Measurements from ENCODE around the gene STAU1. TPM values are rescaled to one million over a fixed set of nuclear protein-coding genes. Genes with fewer than 3 reads are reported as not detected.
"Not testable (repeated sequence)": the region's sequence is repeated elsewhere in the genome, so short reads cannot be mapped to it uniquely, and the experiment has no call there.

The STAU1 gene
- total and polyA plus RNA-seq, 3 experiments from 2014 or later: 40.5 to 77.6 (median 76.8) TPM

GRCh38 chr20:49110767-49111694 lies 77.1 kb downstream of the STAU1 start:
- CTCF ChIA-PET: interaction anchor here (1.0 kb wide), 1 partner anchor 9 kb away, joined by 3 read pairs; no protein-coding TSS in a partner anchor

GRCh38 chr20:49106328-49106727 lies 81.8 kb downstream of the STAU1 start:
- POLR2A ChIA-PET: no interaction called here
- no peak overlapping the region for H3K4me3 ChIP-seq (ENCODE audit: low read length)
- no peaks in the 10 kb centered on the region for H3K27me3 Mint-ChIP-seq
- peaks cover 11% of the 10 kb centered on the region for H3K36me3 ChIP-seq (ENCODE audit: insufficient read depth, low read length)
- no peaks in the 10 kb centered on the region for H3K9me3 Mint-ChIP-seq
- peaks cover 0 to 45% (median 13%) of the 10 kb centered on the region in 3 donors for H3K36me3 Mint-ChIP-seq
- H3K27me3 ChIP-seq (ENCODE audit: insufficient read depth, low read length, poor library complexity, severe bottlenecking): no peaks in the 10 kb centered on the region
- CTCF ChIA-PET: no interaction called here
- no peaks in the 10 kb centered on the region for H3K4me1 ChIP-seq (ENCODE audit: insufficient read depth, low read length)
- H3K4me1 Mint-ChIP-seq: peaks cover 4 to 7% (median 5%) of the 10 kb centered on the region in 3 donors
- no peak for DNase-seq
- no peak overlapping the region for H3K27ac Mint-ChIP-seq
- H3K27ac ChIP-seq (ENCODE audit: low read depth, low read length): no peak overlapping the region
- no peaks in the 10 kb centered on the region for H3K9me3 ChIP-seq (ENCODE audit: low read length)
- no peak overlapping the region for H3K4me3 Mint-ChIP-seq

More at GRCh38 chr20:49110767-49111694, 77.1 kb downstream of the STAU1 start:
- peaks cover 7 to 47% (median 21%) of the 10 kb centered on the region in 3 donors for H3K36me3 Mint-ChIP-seq
- DNase-seq: no peak
- POLR2A ChIA-PET: no interaction called here
- H3K9me3 ChIP-seq (ENCODE audit: low read length): no peaks in the 10 kb centered on the region
- peaks cover 24% of the 10 kb centered on the region for H3K36me3 ChIP-seq (ENCODE audit: insufficient read depth, low read length)
- H3K4me1 Mint-ChIP-seq: peaks cover 0 to 5% (median 0%) of the 10 kb centered on the region in 3 donors
- H3K27me3 Mint-ChIP-seq: no peaks in the 10 kb centered on the region
- no peak overlapping the region for H3K4me3 Mint-ChIP-seq
- H3K9me3 Mint-ChIP-seq: no peaks in the 10 kb centered on the region
- no peak overlapping the region for H3K4me3 ChIP-seq (ENCODE audit: low read length)
- peak overlapping the region in 5 of 8 donors; percentile 36 to 83 (median 69) for H3K27ac Mint-ChIP-seq
- no peak overlapping the region for H3K27ac ChIP-seq (ENCODE audit: low read depth, low read length)
- H3K27me3 ChIP-seq (ENCODE audit: insufficient read depth, low read length, poor library complexity, severe bottlenecking): no peaks in the 10 kb centered on the region
- H3K4me1 ChIP-seq (ENCODE audit: insufficient read depth, low read length): no peaks in the 10 kb centered on the region

DNA sequence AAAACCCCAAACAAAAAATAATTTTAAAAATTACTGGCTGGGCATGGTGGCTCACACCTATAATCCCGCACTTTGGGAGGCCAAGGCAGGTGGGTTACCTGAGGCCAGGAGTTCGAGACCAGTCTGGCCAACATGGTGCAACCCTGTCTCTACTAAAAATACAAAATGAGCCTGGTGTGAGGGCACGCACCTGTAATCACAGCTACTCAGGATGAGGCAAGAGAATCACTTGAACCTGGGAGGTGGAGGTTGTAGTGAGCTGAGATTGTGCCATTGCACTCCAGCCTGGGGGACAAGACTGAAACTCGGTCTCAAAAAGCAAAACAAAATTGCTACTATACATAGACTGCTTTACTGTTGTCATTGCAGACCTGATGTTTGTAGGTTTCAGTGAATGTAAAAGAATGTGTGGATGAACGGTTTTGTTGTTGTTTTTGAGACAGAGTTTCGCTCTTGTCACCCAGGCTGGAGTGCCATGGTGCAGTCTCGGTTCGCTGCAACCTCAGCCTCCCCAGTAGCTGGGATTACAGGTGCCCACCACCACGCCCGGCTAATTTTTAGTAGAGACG lies 83.1 kb downstream of the STAU1 start:
- H3K4me3 Mint-ChIP-seq; POLR2A ChIA-PET; H3K27ac ChIP-seq (ENCODE audit: low read depth, low read length); H3K27ac Mint-ChIP-seq; DNase-seq; H3K4me1 ChIP-seq (ENCODE audit: insufficient read depth, low read length); H3K27me3 ChIP-seq (ENCODE audit: insufficient read depth, low read length, poor library complexity, severe bottlenecking); H3K9me3 Mint-ChIP-seq; H3K27me3 Mint-ChIP-seq; H3K4me3 ChIP-seq (ENCODE audit: low read length); CTCF ChIA-PET; H3K9me3 ChIP-seq (ENCODE audit: low read length): not testable (repeated sequence)
- peaks cover 0 to 45% (median 9%) of the 10 kb centered on the region in 3 donors for H3K36me3 Mint-ChIP-seq
- peaks cover 9 to 15% (median 13%) of the 10 kb centered on the region in 3 donors for H3K4me1 Mint-ChIP-seq
- peaks cover 12% of the 10 kb centered on the region for H3K36me3 ChIP-seq (ENCODE audit: insufficient read depth, low read length)

GRCh38 chr20:49104365-49104648 lies 83.8 kb downstream of the STAU1 start:
- peaks cover 0 to 46% (median 6%) of the 10 kb centered on the region in 3 donors for H3K36me3 Mint-ChIP-seq
- POLR2A ChIA-PET: no interaction called here

GRCh38 chr20:49103647-49104364 lies 84.3 kb downstream of the STAU1 start:
- Mint-ChIP-seq H3K4me3 (no peak overlapping the region), H3K27ac (peak overlapping the region in 7 of 8 donors; percentile 29 to 76 (median 63)), H3K4me1 (peaks cover 9 to 19% (median 17%) of the 10 kb centered on the region in 3 donors), H3K27me3 (no peaks in the 10 kb centered on the region), H3K9me3 (no peaks in the 10 kb centered on the region), H3K36me3 (peaks cover 0 to 49% (median 6%) of the 10 kb centered on the region in 3 donors)
- Histone ChIP-seq H3K36me3 (ENCODE audit: insufficient read depth, low read length) (peaks cover 12% of the 10 kb centered on the region), H3K27me3 (ENCODE audit: insufficient read depth, low read length, poor library complexity, severe bottlenecking) (no peaks in the 10 kb centered on the region), H3K27ac (ENCODE audit: low read depth, low read length) (no peak overlapping the region), H3K4me1 (ENCODE audit: insufficient read depth, low read length) (no peaks in the 10 kb centered on the region), H3K4me3 (ENCODE audit: low read length) (no peak overlapping the region), H3K9me3 (ENCODE audit: low read length) (no peaks in the 10 kb centered on the region)
- ChIA-PET POLR2A (no interaction called here), CTCF (no interaction called here)
- no peak for DNase-seq

More at GRCh38 chr20:49104365-49104648, 83.8 kb downstream of the STAU1 start:
- peaks cover 9 to 19% (median 17%) of the 10 kb centered on the region in 3 donors for H3K4me1 Mint-ChIP-seq
- peak overlapping the region in 3 of 8 donors; percentile 29 to 76 (median 73) for H3K27ac Mint-ChIP-seq
- no peaks in the 10 kb centered on the region for H3K27me3 Mint-ChIP-seq
- CTCF ChIA-PET: no interaction called here
- H3K4me3 ChIP-seq (ENCODE audit: low read length): no peak overlapping the region
- no peak overlapping the region for H3K4me3 Mint-ChIP-seq
- no peaks in the 10 kb centered on the region for H3K9me3 ChIP-seq (ENCODE audit: low read length)
- H3K9me3 Mint-ChIP-seq: no peaks in the 10 kb centered on the region
- no peak overlapping the region for H3K27ac ChIP-seq (ENCODE audit: low read depth, low read length)
- no peak for DNase-seq
- peaks cover 12% of the 10 kb centered on the region for H3K36me3 ChIP-seq (ENCODE audit: insufficient read depth, low read length)
- no peaks in the 10 kb centered on the region for H3K4me1 ChIP-seq (ENCODE audit: insufficient read depth, low read length)
- no peaks in the 10 kb centered on the region for H3K27me3 ChIP-seq (ENCODE audit: insufficient read depth, low read length, poor library complexity, severe bottlenecking)

DNA sequence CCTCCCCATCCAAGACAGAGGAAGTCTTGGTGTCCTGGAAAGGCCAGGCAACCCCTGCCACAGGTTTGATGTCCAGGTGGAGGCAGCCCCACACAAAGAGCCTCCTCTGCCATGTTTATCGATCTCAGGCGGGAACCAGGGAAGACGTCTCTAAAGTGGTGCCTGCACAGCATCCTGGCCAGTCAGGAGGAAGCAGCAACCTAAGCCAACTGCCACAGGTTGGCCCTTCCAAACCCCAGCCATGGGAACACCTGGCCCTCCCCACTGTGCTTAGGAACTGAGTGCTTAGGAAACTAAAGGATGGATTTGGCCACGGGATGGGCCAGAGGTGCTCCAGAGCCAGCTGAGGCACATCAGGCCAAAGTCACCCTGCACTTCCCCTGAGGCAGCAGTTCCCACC lies 85.1 kb downstream of the STAU1 start:
- POLR2A ChIA-PET: no interaction called here
- no peak for DNase-seq
- Histone ChIP-seq H3K27me3 (ENCODE audit: insufficient read depth, low read length, poor library complexity, severe bottlenecking) (no peaks in the 10 kb centered on the region), H3K9me3 (ENCODE audit: low read length) (no peaks in the 10 kb centered on the region), H3K4me1 (ENCODE audit: insufficient read depth, low read length) (no peaks in the 10 kb centered on the region), H3K4me3 (ENCODE audit: low read length) (no peak overlapping the region), H3K27ac (ENCODE audit: low read depth, low read length) (no peak overlapping the region), H3K36me3 (ENCODE audit: insufficient read depth, low read length) (peaks cover 12% of the 10 kb centered on the region)
- Mint-ChIP-seq H3K27me3 (no peaks in the 10 kb centered on the region), H3K27ac (peak overlapping the region in 5 of 8 donors; percentile 33 to 85 (median 57)), H3K9me3 (no peaks in the 10 kb centered on the region), H3K4me1 (peaks cover 8 to 19% (median 17%) of the 10 kb centered on the region in 3 donors), H3K4me3 (no peak overlapping the region), H3K36me3 (peaks cover 0 to 57% (median 11%) of the 10 kb centered on the region in 3 donors)
- CTCF ChIA-PET: interaction anchor here (1.0 kb wide), 1 partner anchor 8 kb away, joined by 3 read pairs; no protein-coding TSS in a partner anchor

- Histone ChIP-seq H3K27me3 (ENCODE audit: insufficient read depth, low read length, poor library complexity, severe bottlenecking) (no peaks in the 10 kb centered on the region), H3K9me3 (ENCODE audit: low read length) (no peaks in the 10 kb centered on the region), H3K27ac (ENCODE audit: low read depth, low read length) (no peak overlapping the region), H3K36me3 (ENCODE audit: insufficient read depth, low read length) (peaks cover 23% of the 10 kb centered on the region), H3K4me1 (ENCODE audit: insufficient read depth, low read length) (no peaks in the 10 kb centered on the region), H3K4me3 (ENCODE audit: low read length) (no peak overlapping the region)
- ChIA-PET POLR2A (no interaction called here), CTCF (interaction anchor here (1.3 to 1.4 kb wide), 2 partner anchors 16 to 23 kb away, joined by 3 to 4 read pairs; no protein-coding TSS in a partner anchor)
- Mint-ChIP-seq H3K36me3 (peaks cover 0 to 73% (median 19%) of the 10 kb centered on the region in 3 donors), H3K27ac (peak overlapping the region in 7 of 8 donors; percentile 30 to 85 (median 79)), H3K4me1 (peaks cover 8 to 19% (median 17%) of the 10 kb centered on the region in 3 donors), H3K4me3 (peak overlapping the region in 2 of 7 donors; percentile 16 to 59), H3K9me3 (no peaks in the 10 kb centered on the region), H3K27me3 (no peaks in the 10 kb centered on the region)
- no peak for DNase-seq
Measured at GRCh38 chr20:49100972-49101371, 87.2 kb downstream of the STAU1 start.

All from CD8-positive, alpha-beta memory T cell (primary cell).